SU-DHL-6 (cell line): ENCODE data around the gene MAT2A.
A peak's percentile ranks its signal among the peaks of the same experiment; 100 is the strongest.

Experiments
- H2AFZ ChIP-seq: fragments of 200-600 bp; sonication (generic); 2 replicates; pipeline ENCODE4 v1.6.1; 2014; ENCODE audit warnings: low read depth, mild to moderate bottlenecking, moderate library complexity, mixed read lengths, antibody characterized with exemption, low read length; ENCODE audit not compliant: severe bottlenecking
- H3F3A ChIP-seq: fragments of 200-600 bp; shearing (Covaris generic); 2 replicates; pipeline ENCODE4 v1.6.0; 2016; ENCODE audit warnings: antibody characterized with exemption, mild to moderate bottlenecking; ENCODE audit not compliant: insufficient read depth
- H3K27ac ChIP-seq: fragments of 200-600 bp; sonication (generic); 2 replicates; pipeline ENCODE4 v1.5.1; 2016; ENCODE audit warnings: low read depth, mild to moderate bottlenecking, low read length, moderate library complexity, mixed read lengths
- H3K27me3 ChIP-seq: fragments of 200-600 bp; sonication (generic), shearing (Covaris generic); 2 replicates; pipeline ENCODE4 v1.6.0; 2014; ENCODE audit warnings: mild to moderate bottlenecking, low read length
- H3K36me3 ChIP-seq: fragments of 200-600 bp; sonication (generic); 2 replicates; pipeline ENCODE4 v1.6.1; 2014; ENCODE audit warnings: mild to moderate bottlenecking, low read length, mixed read lengths
- H3K4me2 ChIP-seq: fragments of 300-600, 200-600 bp; shearing (Covaris generic), sonication (generic); 2 replicates; pipeline ENCODE4 v1.6.0; 2014; ENCODE audit warnings: low read length, low read depth, mild to moderate bottlenecking; ENCODE audit not compliant: poor library complexity, severe bottlenecking
- H3K4me3 ChIP-seq: fragments of 200-600 bp; sonication (generic); 2 replicates; pipeline ENCODE4 v1.5.1; 2014; ENCODE audit warnings: antibody characterized with exemption, low read length, mild to moderate bottlenecking, mixed read lengths; ENCODE audit not compliant: insufficient read depth, poor library complexity, severe bottlenecking
- H3K79me2 ChIP-seq: fragments of 200-600 bp; sonication (generic); 2 replicates; pipeline ENCODE4 v1.6.1; 2014; ENCODE audit warnings: mild to moderate bottlenecking, low read length, moderate library complexity; ENCODE audit not compliant: insufficient read depth
- H3K9ac ChIP-seq: fragments of 200-600 bp; sonication (generic); 2 replicates; pipeline ENCODE4 v1.7.0; 2014; ENCODE audit warnings: mild to moderate bottlenecking, low read length
- H3K9me2 ChIP-seq: fragments of 200-600 bp; sonication (generic); replicated peaks from 2 replicates; pipeline ENCODE4 v1.6.1; 2014; ENCODE audit warnings: low read length; ENCODE audit not compliant: insufficient read depth
- H3K9me3 ChIP-seq: fragments of 200-600 bp; sonication (generic); 2 replicates; pipeline ENCODE4 v1.6.1; 2014; ENCODE audit warnings: low read length, mixed read lengths; ENCODE audit not compliant: insufficient read depth
- H4K20me1 ChIP-seq: fragments of 200-600 bp; sonication (generic); 2 replicates; pipeline ENCODE4 v1.6.1; 2014; ENCODE audit warnings: low read depth, mild to moderate bottlenecking, antibody characterized with exemption, low read length, moderate library complexity, mixed read lengths
- CTCF ChIP-seq: fragments of 200-600 bp; sonication (generic); IDR thresholded peaks from one replicate; pipeline ENCODE4 v1.5.1; 2017; ENCODE audit warnings: antibody characterized with exemption, mild to moderate bottlenecking, low read length, moderate library complexity; ENCODE audit not compliant: insufficient read depth, poor library complexity, severe bottlenecking
- EZH2phosphoT487 ChIP-seq: fragments of 200-600 bp; sonication (generic), shearing (Covaris generic); conservative IDR thresholded peaks from 2 replicates; pipeline ENCODE4 v1.6.1; 2018; ENCODE audit warnings: mild to moderate bottlenecking, antibody characterized with exemption, low read length, moderate library complexity, mixed read lengths

Gene MAT2A

GRCh38 chr2:85538507-85539360 is at the start of gene MAT2A:
Gene MAT2A (plus strand): TSS chr2:85539168. CDS start chr2:85539288, 120 bp downstream.
- H3K9me3 ChIP-seq = no peaks in the 10 kb centered on the region

GRCh38 chr2:85490861-85491755 is 47.9 kb upstream of the MAT2A start:
- Histone ChIP-seq H3K27ac (no peak overlapping the region), H2AFZ (no peak overlapping the region), H3K9me2 (no peaks in the 10 kb centered on the region), H3K27me3 (no peaks in the 10 kb centered on the region), H3K36me3 (no peaks in the 10 kb centered on the region), H3K4me3 (no peak overlapping the region), H3K79me2 (no peaks in the 10 kb centered on the region), H4K20me1 (no peaks in the 10 kb centered on the region), H3F3A (no peaks in the 10 kb centered on the region), H3K4me2 (no peak overlapping the region), H3K9me3 (no peaks in the 10 kb centered on the region), H3K9ac (no peak overlapping the region)
- TF ChIP-seq CTCF (no peak), EZH2phosphoT487 (no peak)

More at GRCh38 chr2:85538507-85539360, at the start of gene MAT2A:
- H3K9ac ChIP-seq = peak within 1 kb of the TSS; percentile 99
- peaks cover 45% of the 10 kb centered on the region for H3K79me2 ChIP-seq
- H3K27me3 ChIP-seq = no peaks in the 10 kb centered on the region
- peak within 1 kb of the TSS; percentile 99 for H3K4me3 ChIP-seq
- H3F3A ChIP-seq = peaks cover 46% of the 10 kb centered on the region
- TF ChIP-seq EZH2phosphoT487 = no peak
- TF ChIP-seq CTCF = peak; percentile 46
- peak within 1 kb of the TSS; percentile 92 for H3K27ac ChIP-seq
- H4K20me1 ChIP-seq = peaks cover 36% of the 10 kb centered on the region
- peak within 1 kb of the TSS; percentile 100 for H3K4me2 ChIP-seq
- H2AFZ ChIP-seq = peak within 1 kb of the TSS; percentile 90
- H3K9me2 ChIP-seq = no peaks in the 10 kb centered on the region
- peaks cover 37% of the 10 kb centered on the region for H3K36me3 ChIP-seq

- Histone ChIP-seq H3K4me2 (no peak overlapping the region), H3K9me2 (no peaks in the 10 kb centered on the region), H3K9ac (no peak overlapping the region), H3K36me3 (no peaks in the 10 kb centered on the region), H3K79me2 (no peaks in the 10 kb centered on the region), H3K4me3 (no peak overlapping the region), H3F3A (no peaks in the 10 kb centered on the region), H3K27ac (no peak overlapping the region), H4K20me1 (no peaks in the 10 kb centered on the region), H2AFZ (no peak overlapping the region), H3K9me3 (no peaks in the 10 kb centered on the region), H3K27me3 (no peaks in the 10 kb centered on the region)
- no peak for TF ChIP-seq CTCF
- no peak for TF ChIP-seq EZH2phosphoT487
Observed at GRCh38 chr2:85496436-85496835, 42.5 kb upstream of the MAT2A start.
